Psoas muscle (tissue), 8 donors: ENCODE results near the gene TSPAN32. TPM values are rescaled to one million over a fixed set of nuclear protein-coding genes. Genes with fewer than 3 reads are reported as not detected.
"Not testable (repeated sequence)": the region's sequence is repeated elsewhere in the genome, so short reads cannot be mapped to it uniquely, and the experiment has no call there.

Source experiments
- ATAC-seq, 4 donors: fragments of 200-7000 bp; cut with Tn5 transposase; one replicate each; pipeline ENCODE4 v1.9.1; 2020; ENCODE audit warnings: moderate library complexity in 3 of 4, mild to moderate bottlenecking in 2 of 4
- DNase-seq, 2 donors: peaks; one replicate each; pipeline ENCODE4 v3.0.0-alpha.2; 2020
- H3K27ac ChIP-seq: fragments of 200-600 bp; one replicate; pipeline ENCODE4 v1.8.0; 2022
- H3K27me3 ChIP-seq, 3 donors: fragments of 200-600 bp in 1 of 3; one replicate each; pipeline versions ENCODE4 v1.6.1 to v1.8.0; 2013 to 2022; ENCODE audit warnings: low read length in 2 of 3, mild to moderate bottlenecking in 2 of 3, moderate library complexity in 1 of 3; ENCODE audit not compliant: insufficient read depth in 3 of 3
- H3K36me3 ChIP-seq, 2 donors: fragments of 200-600 bp in 1 of 2; one replicate each; pipeline versions ENCODE4 v1.6.1 to v1.8.0; 2013 to 2022; ENCODE audit warnings: low read depth in 1 of 2, mild to moderate bottlenecking in 1 of 2, moderate library complexity in 1 of 2; ENCODE audit not compliant: insufficient read depth in 1 of 2
- H3K4me1 ChIP-seq: fragments of 200-600 bp; one replicate; pipeline ENCODE4 v1.8.0; 2022
- H3K4me3 ChIP-seq: fragments of 200-600 bp; one replicate; pipeline ENCODE4 v1.8.0; 2022; ENCODE audit warnings: mild to moderate bottlenecking
- H3K9me3 ChIP-seq: fragments of 200-600 bp; one replicate; pipeline ENCODE4 v1.8.0; 2022
- CTCF ChIP-seq: fragments of 200-600 bp; IDR thresholded peaks from one replicate; pipeline ENCODE4 v1.8.0; 2022; ENCODE audit warnings: antibody characterized with exemption
- WGBS, 3 donors: extraction: QIAGEN DNeasy Blood & Tissue Kit; methylation state at CpG; one replicate each; pipeline versions ENCODE4 v1.1.6 to v1.1.7; 2013; 5-methylcytosine and 5-hydroxymethylcytosine counted together
- intact Hi-C, 2 donors: fragments of 100-400 bp; cut with DNase I; formaldehyde crosslinking; loops; one replicate each; pipeline versions ENCODE4 v1.11.0 to v1.14.2; 2022
- polyA plus RNA-seq, 3 donors: library from polyadenylated mRNA; stranded (reverse); fragments of 200-250 nt; gene quantifications; one replicate each; pipeline ENCODE4 v1.2.3, GENCODE V29; 2013
- total RNA-seq, 4 donors: library from RNA; stranded (reverse); fragmentation: NEBNext Ultra II Directional in 2 of 4; extraction: Animal tissue kit (Norgen Biotek cat#: 25700) in 2 of 4; gene quantifications; one replicate each; pipeline versions ENCODE4 v1.2.1 to v1.2.4, GENCODE V29; 2021 to 2023
- donor health status: healthy with polysubstance abuse.
- donor health status: DM: no; HTN: no; CAD: no; lungs with moderate emphysema.
- donor health status: Bipolar disorder and iron deficiency.
- donor health status: healthy.
- donor health status: DM: yes; HTN: yes; CAD: no.
- donor health status: DM: no; HTN: no; CAD: no.
- donor health status: DM: no; HTN: no; CAD: no.
- donor health status: DM: yes; HTN: yes; CAD: no.

TSPAN32 gene
- total and polyA plus RNA-seq, 7 donors, result 0.04 to 0.56 (median 0.21) TPM; not detected in 1

- no peaks in the 10 kb centered on the region for H3K4me1 ChIP-seq
- H3K27ac ChIP-seq, result no peak overlapping the region
- ATAC-seq (no peak), DNase-seq (no peak)
- peaks cover 0 to 36% (median 19%) of the 10 kb centered on the region in 3 donors for H3K27me3 ChIP-seq
- intact Hi-C loops, result no loop called here
- WGBS, 3 donors, result 90% methylated on average over 14 of the region's 14 CpGs
- H3K4me3 ChIP-seq, result no peak overlapping the region
- H3K36me3 ChIP-seq, result no peaks in the 10 kb centered on the region
- H3K9me3 ChIP-seq, result peaks cover 6% of the 10 kb centered on the region
- TF ChIP-seq CTCF, result no peak
Observed at GRCh38 chr11:2276280-2277007, 25.4 kb upstream of the TSPAN32 start.

GRCh38 chr11:2277008-2277346 is 24.8 kb upstream of the TSPAN32 start:
- WGBS, 3 donors, result 35 to 43% (median 38%) methylated on average over 6 of the region's 6 CpGs
- TF ChIP-seq CTCF, result no peak
- Histone ChIP-seq H3K9me3 (peaks cover 6% of the 10 kb centered on the region), H3K4me1 (no peaks in the 10 kb centered on the region), H3K27ac (no peak overlapping the region), H3K36me3 (no peaks in the 10 kb centered on the region), H3K4me3 (no peak overlapping the region), H3K27me3 (peaks cover 0 to 30% (median 18%) of the 10 kb centered on the region in 3 donors)
- DNase-seq (no peak), ATAC-seq (no peak)
- intact Hi-C loops, result no loop called here

DNA sequence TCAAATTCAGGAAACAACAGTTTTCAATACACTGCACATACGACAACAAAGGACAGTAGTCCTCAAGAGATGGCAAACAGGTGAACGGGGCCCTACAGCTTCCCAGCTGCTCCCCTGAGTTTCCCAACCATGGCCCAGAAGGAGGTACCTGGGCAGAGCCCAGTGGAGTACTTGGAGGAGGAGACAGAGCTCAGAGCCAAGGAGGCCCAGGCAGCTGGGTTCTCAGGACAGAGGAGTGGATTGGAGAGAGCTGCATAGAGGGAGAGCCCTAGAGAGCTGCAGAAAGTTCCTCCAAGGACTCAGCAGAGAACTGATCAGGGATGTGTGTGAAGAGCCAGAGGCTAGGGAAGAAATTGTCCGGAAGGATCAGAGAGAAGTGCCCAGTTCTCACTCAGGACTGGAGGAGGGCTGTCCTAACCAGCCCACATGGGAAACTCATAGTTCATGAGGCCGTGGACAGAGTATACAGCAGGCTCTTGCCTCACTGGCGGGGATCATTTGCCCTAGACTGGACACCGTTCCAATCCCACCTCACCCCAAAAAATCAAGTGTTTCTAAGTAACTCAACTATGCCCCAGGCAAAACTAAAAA is 23.8 kb upstream of the TSPAN32 start:
- WGBS, 3 donors, result 72 to 79% (median 75%) methylated on average over 6 of the region's 6 CpGs
- peaks cover 0 to 20% (median 9%) of the 10 kb centered on the region in 3 donors for H3K27me3 ChIP-seq
- DNase-seq (peak in 1 of 2 donors; percentile 28), ATAC-seq (no peak)
- no peak overlapping the region for H3K4me3 ChIP-seq
- H3K36me3 ChIP-seq, result no peaks in the 10 kb centered on the region
- H3K4me1 ChIP-seq, result no peaks in the 10 kb centered on the region
- H3K27ac ChIP-seq, result no peak overlapping the region
- TF ChIP-seq CTCF, result no peak
- intact Hi-C loops, result no loop called here
- H3K9me3 ChIP-seq, result peaks cover 12% of the 10 kb centered on the region

DNA sequence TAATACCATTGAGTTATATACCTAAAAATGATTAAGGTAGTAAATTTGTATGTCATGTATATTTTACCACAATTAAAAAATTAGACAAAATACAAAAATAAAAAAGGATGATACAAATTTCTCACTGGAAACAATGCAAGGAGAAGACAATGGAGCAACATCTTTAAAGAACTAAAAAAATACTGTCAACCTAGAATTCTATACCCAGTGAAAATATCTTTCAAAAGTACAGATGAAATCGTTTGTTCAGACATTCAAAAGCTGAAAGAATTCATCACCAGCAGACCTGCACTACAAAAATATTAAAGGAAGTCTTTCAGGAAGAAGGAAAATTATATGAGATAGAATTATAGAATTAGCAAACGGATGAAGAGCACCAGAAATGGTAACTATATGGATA is 21.6 kb upstream of the TSPAN32 start:
- Histone ChIP-seq H3K4me3 (no peak overlapping the region), H3K4me1 (no peaks in the 10 kb centered on the region), H3K27me3 (peaks cover 0 to 13% (median 5%) of the 10 kb centered on the region in 3 donors), H3K9me3 (peaks cover 13% of the 10 kb centered on the region), H3K36me3 (no peaks in the 10 kb centered on the region), H3K27ac (no peak overlapping the region)
- intact Hi-C loops, result no loop called here
- ATAC-seq, result no peak
- TF ChIP-seq CTCF, result no peak
- 72 to 76% (median 75%) methylated on average over 2 of the region's 2 CpGs for WGBS, 3 donors
- DNase-seq, result no peak

DNA sequence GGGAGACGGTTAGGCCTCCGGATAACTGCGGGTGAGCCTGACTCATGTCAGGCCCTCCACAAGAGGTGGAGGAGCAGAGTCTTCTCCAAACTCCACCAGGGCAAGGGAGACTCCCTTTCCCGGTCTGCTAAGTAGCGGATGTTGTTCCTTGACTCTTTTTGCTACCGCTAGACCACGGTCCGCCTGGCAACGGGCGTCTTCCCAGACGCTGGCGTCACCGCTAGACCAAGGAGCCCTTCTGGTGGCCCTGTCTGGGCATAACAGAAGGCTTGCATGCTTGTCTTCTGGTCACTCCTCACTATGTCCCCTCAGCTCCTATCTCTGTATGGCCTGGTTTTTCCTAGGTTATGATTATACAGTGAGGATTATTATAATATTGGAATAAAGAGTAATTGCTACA is 15.5 kb upstream of the TSPAN32 start:
- H3K27ac ChIP-seq, DNase-seq, H3K9me3 ChIP-seq, H3K36me3 ChIP-seq, H3K4me1 ChIP-seq, intact Hi-C loops, ATAC-seq, H3K4me3 ChIP-seq: not testable (repeated sequence)
- H3K27me3 ChIP-seq, result peaks cover 5 to 39% (median 6%) of the 10 kb centered on the region in 3 donors
- WGBS, 3 donors, result 92 to 93% (median 93%) methylated on average over 10 to 13 of the region's 13 CpGs
